NB4 (cell line): Measurements from ENCODE around the gene LCLAT1.

Experiments used
- POLR2A ChIP-seq: IDR thresholded peaks from 2 replicates; pipeline ENCODE4 v1.6.1; 2011; ENCODE audit warnings: mild to moderate bottlenecking; ENCODE audit not compliant: insufficient read length; ENCODE audit errors: extremely low read depth
- TF ChIP-seq, protein P1 (sequence below): IDR thresholded peaks from one replicate; pipeline ENCODE4 v1.5.1; 2012; ENCODE audit warnings: low read depth, low read length

DNA sequence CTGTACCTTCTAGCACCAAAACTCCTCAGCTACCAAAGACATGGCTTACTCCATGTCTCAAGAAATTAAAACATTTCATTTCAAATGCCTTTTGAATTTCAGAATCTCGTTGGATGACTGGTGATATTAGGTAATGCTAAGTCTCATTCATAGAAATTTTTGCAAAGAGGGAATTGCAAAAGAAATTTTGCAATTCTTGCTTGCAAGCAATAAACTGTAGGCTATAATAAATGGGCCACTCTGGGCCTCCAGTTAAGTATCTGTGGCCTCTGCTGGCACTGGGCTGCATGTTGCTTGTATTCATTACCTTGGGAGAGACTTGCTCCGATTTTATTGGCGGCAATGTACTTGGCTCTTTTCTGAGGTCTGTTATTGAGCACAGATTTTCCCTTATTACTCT is 2.8 kb upstream of the LCLAT1 start:
- TF ChIP-seq, protein P1, sequence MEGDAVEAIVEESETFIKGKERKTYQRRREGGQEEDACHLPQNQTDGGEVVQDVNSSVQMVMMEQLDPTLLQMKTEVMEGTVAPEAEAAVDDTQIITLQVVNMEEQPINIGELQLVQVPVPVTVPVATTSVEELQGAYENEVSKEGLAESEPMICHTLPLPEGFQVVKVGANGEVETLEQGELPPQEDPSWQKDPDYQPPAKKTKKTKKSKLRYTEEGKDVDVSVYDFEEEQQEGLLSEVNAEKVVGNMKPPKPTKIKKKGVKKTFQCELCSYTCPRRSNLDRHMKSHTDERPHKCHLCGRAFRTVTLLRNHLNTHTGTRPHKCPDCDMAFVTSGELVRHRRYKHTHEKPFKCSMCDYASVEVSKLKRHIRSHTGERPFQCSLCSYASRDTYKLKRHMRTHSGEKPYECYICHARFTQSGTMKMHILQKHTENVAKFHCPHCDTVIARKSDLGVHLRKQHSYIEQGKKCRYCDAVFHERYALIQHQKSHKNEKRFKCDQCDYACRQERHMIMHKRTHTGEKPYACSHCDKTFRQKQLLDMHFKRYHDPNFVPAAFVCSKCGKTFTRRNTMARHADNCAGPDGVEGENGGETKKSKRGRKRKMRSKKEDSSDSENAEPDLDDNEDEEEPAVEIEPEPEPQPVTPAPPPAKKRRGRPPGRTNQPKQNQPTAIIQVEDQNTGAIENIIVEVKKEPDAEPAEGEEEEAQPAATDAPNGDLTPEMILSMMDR, result no peak
- no peak for TF ChIP-seq POLR2A
